DOHH2 (cell line): ENCODE measurements around the gene DOCK4.

Experiments
- H3F3A ChIP-seq: fragments of 200-600 bp; sonication (generic), shearing (Covaris generic); 2 replicates; pipeline ENCODE4 v1.6.0; 2016; ENCODE audit warnings: antibody characterized with exemption, mild to moderate bottlenecking; ENCODE audit not compliant: control insufficient read depth, insufficient read depth
- H3K27ac ChIP-seq: fragments of 200-600 bp; sonication (generic); 2 replicates; pipeline ENCODE4 v1.5.1; 2014; ENCODE audit warnings: low read depth, mild to moderate bottlenecking, low read length, moderate library complexity
- H3K27me3 ChIP-seq: fragments of 200-600 bp; sonication (generic); 2 replicates; pipeline ENCODE4 v1.6.1; 2014; ENCODE audit warnings: mild to moderate bottlenecking, low read length, mixed read lengths; ENCODE audit not compliant: control insufficient read depth
- H3K36me3 ChIP-seq: fragments of 200-600 bp; sonication (generic); 2 replicates; pipeline ENCODE4 v1.6.1; 2014; ENCODE audit warnings: mild to moderate bottlenecking, low read length, moderate library complexity, mixed read lengths; ENCODE audit not compliant: control insufficient read depth
- H3K4me1 ChIP-seq: fragments of 200-600 bp; sonication (generic); 2 replicates; pipeline ENCODE4 v1.6.1; 2014; ENCODE audit warnings: mild to moderate bottlenecking, low read length, mixed read lengths; ENCODE audit not compliant: control insufficient read depth
- H3K4me2 ChIP-seq: fragments of 200-600 bp; sonication (generic); 2 replicates; pipeline ENCODE4 v1.6.0; 2014; ENCODE audit warnings: mild to moderate bottlenecking, low read length, moderate library complexity
- H3K4me3 ChIP-seq: fragments of 200-600 bp; sonication (generic); 2 replicates; pipeline ENCODE4 v1.5.1; 2014; ENCODE audit warnings: mild to moderate bottlenecking, low read length, mixed read lengths
- H3K79me2 ChIP-seq: fragments of 200-600 bp; sonication (generic); 2 replicates; pipeline ENCODE4 v1.6.1; 2014; ENCODE audit warnings: mild to moderate bottlenecking, low read length, mixed read lengths; ENCODE audit not compliant: control insufficient read depth
- H3K9me2 ChIP-seq: fragments of 200-600 bp; sonication (generic); replicated peaks from 2 replicates; pipeline ENCODE4 v1.6.1; 2014; ENCODE audit warnings: mild to moderate bottlenecking, low read length, mixed read lengths; ENCODE audit not compliant: control insufficient read depth
- H3K9me3 ChIP-seq: fragments of 200-600 bp; sonication (generic); 2 replicates; pipeline ENCODE4 v1.6.1; 2014; ENCODE audit warnings: antibody characterized with exemption, low read length, mixed read lengths; ENCODE audit not compliant: control insufficient read depth, insufficient read depth
- H4K20me1 ChIP-seq: fragments of 200-600 bp; sonication (generic); 2 replicates; pipeline ENCODE4 v1.6.0; 2014; ENCODE audit warnings: low read depth, mild to moderate bottlenecking, antibody characterized with exemption, low read length, moderate library complexity; ENCODE audit not compliant: control insufficient read depth, insufficient read depth
- CTCF ChIP-seq: fragments of 200-600 bp; sonication (generic); IDR thresholded peaks from one replicate; pipeline ENCODE4 v1.5.1; 2014; ENCODE audit warnings: antibody characterized with exemption, mild to moderate bottlenecking, low read depth, low read length; ENCODE audit not compliant: poor library complexity, severe bottlenecking
- EZH2phosphoT487 ChIP-seq: fragments of 200-600 bp; sonication (generic); IDR thresholded peaks from 2 replicates; pipeline ENCODE4 v1.6.1; 2017; ENCODE audit warnings: borderline replicate concordance, mild to moderate bottlenecking, antibody characterized with exemption, low read length, moderate library complexity, mixed read lengths

Gene DOCK4

GRCh38 chr7:111802194-111802772, 403.9 kb downstream of the DOCK4 start:
- Histone ChIP-seq H4K20me1 (no peaks in the 10 kb centered on the region), H3F3A (no peaks in the 10 kb centered on the region), H3K27me3 (no peaks in the 10 kb centered on the region), H3K36me3 (no peaks in the 10 kb centered on the region), H3K4me1 (no peaks in the 10 kb centered on the region), H3K4me3 (no peak overlapping the region), H3K9me2 (no peaks in the 10 kb centered on the region), H3K4me2 (no peak overlapping the region), H3K27ac (no peak overlapping the region), H3K79me2 (no peaks in the 10 kb centered on the region), H3K9me3 (peaks cover 7% of the 10 kb centered on the region)
- no peak for TF ChIP-seq EZH2phosphoT487
- TF ChIP-seq CTCF: no peak

- Histone ChIP-seq H3K9me2 (no peaks in the 10 kb centered on the region), H3K79me2 (no peaks in the 10 kb centered on the region), H3K4me3 (no peak overlapping the region), H3K4me1 (no peaks in the 10 kb centered on the region), H3F3A (no peaks in the 10 kb centered on the region), H3K27me3 (no peaks in the 10 kb centered on the region), H3K27ac (no peak overlapping the region), H3K36me3 (no peaks in the 10 kb centered on the region), H4K20me1 (no peaks in the 10 kb centered on the region), H3K9me3 (peaks cover 17% of the 10 kb centered on the region), H3K4me2 (no peak overlapping the region)
- no peak for TF ChIP-seq CTCF
- no peak for TF ChIP-seq EZH2phosphoT487
Measured at GRCh38 chr7:111801277-111801676, 404.9 kb downstream of the DOCK4 start.

DNA sequence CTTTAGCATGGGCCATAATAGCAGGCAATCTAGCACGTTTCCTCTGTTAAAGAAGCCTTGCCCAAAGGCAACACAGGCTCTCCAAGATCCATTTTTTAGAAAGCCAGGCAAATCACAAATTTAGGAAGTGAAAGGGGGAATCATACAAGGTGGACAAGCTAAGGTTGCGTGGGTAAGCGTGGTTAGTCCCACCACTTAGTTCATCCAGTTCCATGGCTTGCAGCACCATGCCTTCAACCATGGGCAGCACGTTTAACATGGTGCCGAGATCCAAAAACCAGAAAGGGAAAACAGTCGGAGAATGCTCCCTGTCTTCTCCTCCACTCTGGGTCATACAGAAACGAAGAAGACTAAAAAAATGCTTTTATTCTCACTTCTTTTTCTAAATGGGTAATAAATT, 409.5 kb downstream of the DOCK4 start:
- no peak for TF ChIP-seq EZH2phosphoT487
- TF ChIP-seq CTCF: no peak
- no peaks in the 10 kb centered on the region for H4K20me1 ChIP-seq
- no peaks in the 10 kb centered on the region for H3K27me3 ChIP-seq
- H3F3A ChIP-seq: no peaks in the 10 kb centered on the region
- H3K4me1 ChIP-seq: no peaks in the 10 kb centered on the region
- no peaks in the 10 kb centered on the region for H3K36me3 ChIP-seq
- no peaks in the 10 kb centered on the region for H3K9me2 ChIP-seq
- H3K4me2 ChIP-seq: no peak overlapping the region
- H3K79me2 ChIP-seq: no peaks in the 10 kb centered on the region
- H3K4me3 ChIP-seq: no peak overlapping the region
- no peak overlapping the region for H3K27ac ChIP-seq
- peaks cover 31% of the 10 kb centered on the region for H3K9me3 ChIP-seq
